ENCODE results near the gene NHSL2.
"Not testable (repeated sequence)": the region's sequence is repeated elsewhere in the genome, so short reads cannot be mapped to it uniquely, and the experiment has no call there.

The NHSL2 gene

GRCh38 chrX:71910643-71910985 is at the start of gene NHSL2:
Gene NHSL2 (plus strand): TSS chrX:71910845.
- DNase-seq: peak; percentile 4

GRCh38 chrX:71867680-71868079 is 43.0 kb upstream of the NHSL2 start:
- DNase-seq: no peak

- not testable (repeated sequence) for DNase-seq
Measured at GRCh38 chrX:71869566-71869965, 41.1 kb upstream of the NHSL2 start.

GRCh38 chrX:71870208-71871098 is 40.2 kb upstream of the NHSL2 start:
- no peak for DNase-seq

GRCh38 chrX:71871367-71871766 is 39.3 kb upstream of the NHSL2 start:
- no peak for DNase-seq

- no peak for DNase-seq
Measured at GRCh38 chrX:71872542-71873458, 37.8 kb upstream of the NHSL2 start.

GRCh38 chrX:71873459-71873833 is 37.2 kb upstream of the NHSL2 start:
- no peak for DNase-seq

GRCh38 chrX:71876841-71877240 is 33.8 kb upstream of the NHSL2 start:
- not testable (repeated sequence) for DNase-seq

- no peak for DNase-seq
Measured at GRCh38 chrX:71885099-71885498, 25.5 kb upstream of the NHSL2 start.

GRCh38 chrX:71895607-71896006 is 15.0 kb upstream of the NHSL2 start:
- no peak for DNase-seq

GRCh38 chrX:71906144-71906543 is 4.5 kb upstream of the NHSL2 start:
- no peak for DNase-seq

GRCh38 chrX:71908387-71908786 is 2.3 kb upstream of the NHSL2 start:
- DNase-seq: no peak

- no peak for DNase-seq
Measured at GRCh38 chrX:71909956-71910355, 689 bp upstream of the NHSL2 start.

- no peak for DNase-seq
Measured at GRCh38 chrX:71910986-71911730, 513 bp downstream of the NHSL2 start.

- DNase-seq: no peak
Measured at GRCh38 chrX:71911731-71912050, 1.0 kb downstream of the NHSL2 start.

GRCh38 chrX:71912156-71912555 is 1.5 kb downstream of the NHSL2 start:
- no peak for DNase-seq

GRCh38 chrX:71913156-71913950 is 2.7 kb downstream of the NHSL2 start:
- DNase-seq: no peak

GRCh38 chrX:71917621-71918343 is 7.1 kb downstream of the NHSL2 start:
- no peak for DNase-seq

GRCh38 chrX:71919431-71919830 is 8.8 kb downstream of the NHSL2 start:
- no peak for DNase-seq

GRCh38 chrX:71919886-71920285 is 9.2 kb downstream of the NHSL2 start:
- DNase-seq: no peak

- DNase-seq: no peak
Measured at GRCh38 chrX:71922686-71923085, 12.0 kb downstream of the NHSL2 start.

GRCh38 chrX:71923516-71923915 is 12.9 kb downstream of the NHSL2 start:
- DNase-seq: no peak
